Ishikawa (cell line): Measurements from ENCODE around the gene RSBN1.

Source experiments
- EP300 ChIP-seq: IDR thresholded peaks from 2 replicates; pipeline ENCODE4 v1.6.1; 2012; ENCODE audit warnings: borderline replicate concordance
- RAD21 ChIP-seq: IDR thresholded peaks from 2 replicates; pipeline ENCODE4 v1.6.1; 2012; ENCODE audit warnings: low read depth
- REST ChIP-seq: IDR thresholded peaks from 2 replicates; pipeline ENCODE4 v1.6.1; 2012; ENCODE audit warnings: low read depth, mild to moderate bottlenecking
- TAF1 ChIP-seq: IDR thresholded peaks from 2 replicates; pipeline ENCODE4 v1.6.1; 2012; ENCODE audit warnings: low read depth, mild to moderate bottlenecking
- USF1 ChIP-seq: IDR thresholded peaks from 2 replicates; pipeline ENCODE4 v1.6.1; 2012
- YY1 ChIP-seq: IDR thresholded peaks from 2 replicates; pipeline ENCODE4 v1.6.1; 2012; ENCODE audit warnings: low read depth

- TF ChIP-seq EP300 (no peak), REST (no peak), YY1 (no peak), RAD21 (no peak), TAF1 (no peak), USF1 (no peak)
These were observed 42.0 kb upstream of the RSBN1 start for GRCh38 chr1:113854234-113854633.
